ENCODE data around the gene POLR3A.
"Not testable (repeated sequence)": the region's sequence is repeated elsewhere in the genome, so short reads cannot be mapped to it uniquely, and the experiment has no call there.

POLR3A gene

GRCh38 chr10:78025685-78026364 is 3.5 kb downstream of the POLR3A start:
- DNase-seq (ENCODE audit: low read depth in 4 of 4, low spot score in 1 of 4): no peak

DNA sequence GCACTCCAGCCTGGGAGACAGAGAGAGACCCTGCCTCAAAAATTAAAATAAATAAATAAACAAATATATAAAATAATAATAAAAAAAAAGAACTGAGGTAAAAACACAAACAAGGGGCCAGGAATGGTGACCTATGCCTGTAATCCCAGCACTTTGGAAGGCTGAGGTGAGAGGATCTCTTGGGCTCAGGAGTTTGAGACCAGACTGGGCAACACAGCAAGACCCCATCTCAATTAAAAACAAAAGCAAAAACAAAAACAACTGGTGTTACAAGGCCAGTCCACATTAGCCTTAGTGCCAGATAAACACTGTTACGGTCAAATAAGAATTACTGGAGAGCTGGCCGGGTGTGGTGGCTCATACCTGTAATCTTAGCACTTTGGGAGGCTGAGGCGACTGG is 5.6 kb downstream of the POLR3A start:
- DNase-seq (ENCODE audit: low read depth in 4 of 4, low spot score in 1 of 4): no peak

DNA sequence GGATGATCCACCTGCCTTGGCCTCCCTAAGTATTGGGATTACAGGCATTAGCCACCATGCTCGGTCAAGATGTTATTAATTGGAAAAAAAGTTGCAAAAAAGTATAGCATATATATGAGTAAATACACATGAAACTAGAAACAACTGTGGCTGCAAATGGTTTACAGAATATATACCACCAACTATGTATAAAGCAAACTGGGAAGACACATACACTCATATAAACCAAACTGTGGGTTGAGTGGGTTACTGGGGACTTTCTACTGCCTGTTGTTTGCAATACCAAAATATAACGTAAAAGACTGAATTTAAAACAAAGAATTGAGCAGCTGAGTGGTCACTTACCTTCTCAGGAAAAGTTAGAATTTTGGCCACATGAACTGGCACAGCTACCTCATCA is 8.1 kb downstream of the POLR3A start:
- DNase-seq (ENCODE audit: low read depth in 4 of 4, low spot score in 1 of 4): no peak

DNA sequence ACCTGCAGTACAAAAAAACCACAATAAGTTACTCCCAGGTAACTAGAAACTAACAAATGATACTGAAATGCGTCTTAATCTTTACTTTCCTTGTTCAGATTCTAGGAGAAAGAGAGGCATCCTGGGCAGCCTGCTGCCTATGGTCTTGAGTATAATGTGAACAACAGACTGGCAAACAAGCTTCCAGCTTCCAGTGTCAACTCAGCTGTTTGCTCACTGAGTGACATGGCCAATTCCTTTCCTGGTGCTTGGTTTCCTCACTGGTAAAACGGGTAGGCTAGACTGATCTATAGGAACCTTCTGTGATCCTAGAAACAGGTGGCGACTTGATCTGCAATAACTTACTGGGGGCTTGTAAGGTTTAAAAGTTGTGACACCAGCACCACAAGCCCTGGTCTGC is 10.1 kb downstream of the POLR3A start:
- DNase-seq (ENCODE audit: low read depth in 4 of 4, low spot score in 1 of 4): no peak

DNA sequence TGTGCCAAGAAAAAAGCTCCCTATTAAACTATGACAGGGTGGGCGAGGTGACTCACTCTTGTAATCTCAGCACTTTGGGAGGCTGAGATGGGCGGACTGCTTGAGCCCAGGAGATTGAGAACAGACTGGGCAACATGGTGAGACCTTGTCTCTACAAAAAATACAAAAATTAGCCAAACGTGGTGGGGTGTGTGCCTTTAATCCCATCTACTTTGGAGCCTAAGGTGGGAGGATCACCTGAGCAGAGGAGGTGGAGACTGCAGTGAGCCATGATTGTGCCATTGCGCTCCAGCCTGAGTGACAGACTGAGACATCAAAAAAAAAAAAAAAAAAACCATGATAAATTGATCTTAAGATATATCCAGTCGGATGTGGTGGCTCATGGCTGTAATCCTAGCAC is 11.5 kb downstream of the POLR3A start:
- DNase-seq (ENCODE audit: low read depth in 4 of 4, low spot score in 1 of 4): no peak

DNA sequence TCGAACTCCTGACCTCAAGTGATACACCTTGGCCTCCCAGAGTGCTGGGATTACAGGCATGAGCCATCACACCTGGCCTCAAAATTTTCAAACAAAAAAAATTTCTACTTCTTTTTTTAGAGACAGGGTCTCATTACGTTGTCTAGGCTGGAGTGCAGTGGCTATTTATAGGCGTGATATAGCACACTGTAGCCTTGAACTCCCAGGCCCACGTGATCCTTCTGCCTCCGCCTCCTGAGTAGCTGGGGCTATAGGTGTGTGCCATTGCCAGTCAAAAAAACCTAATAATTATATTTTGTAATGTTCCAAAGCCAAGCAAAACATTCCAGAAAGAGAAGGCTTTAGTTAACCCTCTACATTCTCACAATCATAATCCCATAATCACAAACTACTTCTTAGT is 13.8 kb downstream of the POLR3A start:
- no peak for DNase-seq (ENCODE audit: low read depth in 4 of 4, low spot score in 1 of 4)

DNA sequence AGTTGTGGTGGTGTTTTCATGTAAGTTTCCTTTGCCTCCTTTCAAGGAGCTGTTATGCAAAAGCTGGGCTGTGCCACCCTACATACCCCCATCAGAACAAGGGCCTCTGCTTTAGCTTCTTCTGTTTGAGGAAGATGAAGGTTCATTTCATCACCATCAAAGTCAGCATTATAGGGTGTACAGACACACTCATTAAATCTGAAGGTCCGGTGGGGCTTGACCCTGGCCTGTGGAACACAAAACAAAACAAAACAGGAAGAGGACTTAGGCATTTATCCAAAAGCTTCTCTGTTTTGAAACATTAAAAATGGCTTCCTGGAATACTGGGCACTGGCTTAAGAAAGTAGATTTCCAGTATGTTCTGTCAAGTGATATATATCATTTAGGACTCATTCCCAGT is 15.8 kb downstream of the POLR3A start:
- no peak for DNase-seq (ENCODE audit: low read depth in 4 of 4, low spot score in 1 of 4)

- no peak for DNase-seq (ENCODE audit: low read depth in 4 of 4, low spot score in 1 of 4)
These were observed 18.2 kb downstream of the POLR3A start for GRCh38 chr10:78011065-78011464.

GRCh38 chr10:78010278-78010677 is 19.0 kb downstream of the POLR3A start:
- no peak for DNase-seq (ENCODE audit: low read depth in 4 of 4, low spot score in 1 of 4)

DNA sequence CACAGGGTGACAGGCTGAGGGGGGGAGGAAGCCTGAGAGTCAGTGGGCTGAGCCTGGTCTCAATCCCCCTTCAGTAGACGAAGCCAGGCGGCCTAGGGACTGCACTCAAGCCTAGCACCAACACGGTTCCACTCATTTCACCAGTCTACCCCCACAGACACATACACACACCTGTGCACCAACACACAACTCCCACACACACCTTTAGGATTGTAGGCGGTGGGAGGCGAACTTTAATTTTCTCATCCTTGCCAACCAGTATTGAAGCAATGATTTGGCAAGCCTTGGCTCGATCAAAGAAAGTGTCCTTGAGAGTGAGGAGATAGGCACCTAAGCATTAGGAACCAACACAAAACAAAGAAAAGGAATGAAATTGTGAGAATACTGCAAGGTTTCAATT is 19.7 kb downstream of the POLR3A start:
- no peak for DNase-seq (ENCODE audit: low read depth in 4 of 4, low spot score in 1 of 4)

DNA sequence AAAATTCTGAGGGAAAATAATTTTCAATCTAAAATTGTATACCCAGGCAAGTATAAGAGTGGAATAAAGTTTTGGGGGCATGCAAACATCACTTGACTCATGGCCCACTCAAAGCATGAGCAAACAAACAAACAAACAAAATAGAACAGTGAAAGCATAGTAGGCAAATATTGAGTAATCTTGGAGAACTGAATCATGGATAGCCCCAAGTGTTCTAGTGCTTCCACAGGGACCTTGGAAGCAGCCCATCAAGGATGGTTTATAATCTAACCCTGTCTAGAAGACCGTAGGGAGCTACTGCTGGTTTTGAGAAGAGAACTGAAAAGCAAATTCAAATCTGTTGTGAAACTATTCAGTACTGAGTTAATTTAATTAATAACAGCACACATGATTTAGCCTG is 22.1 kb downstream of the POLR3A start:
- DNase-seq (ENCODE audit: low read depth in 4 of 4, low spot score in 1 of 4): no peak

DNA sequence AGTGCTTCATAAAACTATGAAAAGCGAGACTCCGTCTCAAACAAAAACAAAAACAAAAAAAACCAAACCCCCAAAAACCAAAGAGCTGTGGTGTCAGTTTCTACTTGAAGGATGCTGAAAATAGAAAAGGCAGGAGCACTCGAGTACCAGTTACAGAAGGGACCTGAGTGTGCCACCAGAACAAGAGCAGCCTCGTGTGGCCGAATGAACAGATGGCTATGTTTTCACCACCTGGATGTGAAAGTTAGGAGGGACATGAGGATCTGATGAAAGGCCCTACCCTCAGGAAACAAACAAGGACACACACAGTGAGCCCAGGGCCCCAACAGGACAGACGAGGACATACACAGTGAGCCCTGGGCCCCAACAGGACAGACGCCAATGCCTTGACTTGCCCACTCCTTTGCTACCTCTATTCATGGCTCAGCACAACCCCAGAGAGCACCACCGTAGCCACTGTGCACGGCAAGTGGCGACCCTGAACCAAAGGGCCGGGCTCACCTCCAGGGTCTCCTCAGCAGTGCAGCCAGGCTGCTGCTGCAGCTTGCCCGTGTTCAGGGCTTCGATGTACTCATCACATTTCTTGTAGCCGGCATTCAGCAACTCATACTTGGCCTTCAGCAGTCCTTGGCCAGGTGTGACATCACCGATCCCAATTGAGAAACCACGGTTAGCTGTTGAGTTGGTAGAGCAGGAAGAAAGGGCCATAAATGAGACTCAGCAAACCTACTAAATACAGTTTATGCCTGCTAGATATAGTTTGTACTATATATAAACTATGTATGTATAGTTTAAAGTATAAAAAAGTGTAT is 24.9 kb downstream of the POLR3A start:
- no peak for DNase-seq (ENCODE audit: low read depth in 4 of 4, low spot score in 1 of 4)

DNA sequence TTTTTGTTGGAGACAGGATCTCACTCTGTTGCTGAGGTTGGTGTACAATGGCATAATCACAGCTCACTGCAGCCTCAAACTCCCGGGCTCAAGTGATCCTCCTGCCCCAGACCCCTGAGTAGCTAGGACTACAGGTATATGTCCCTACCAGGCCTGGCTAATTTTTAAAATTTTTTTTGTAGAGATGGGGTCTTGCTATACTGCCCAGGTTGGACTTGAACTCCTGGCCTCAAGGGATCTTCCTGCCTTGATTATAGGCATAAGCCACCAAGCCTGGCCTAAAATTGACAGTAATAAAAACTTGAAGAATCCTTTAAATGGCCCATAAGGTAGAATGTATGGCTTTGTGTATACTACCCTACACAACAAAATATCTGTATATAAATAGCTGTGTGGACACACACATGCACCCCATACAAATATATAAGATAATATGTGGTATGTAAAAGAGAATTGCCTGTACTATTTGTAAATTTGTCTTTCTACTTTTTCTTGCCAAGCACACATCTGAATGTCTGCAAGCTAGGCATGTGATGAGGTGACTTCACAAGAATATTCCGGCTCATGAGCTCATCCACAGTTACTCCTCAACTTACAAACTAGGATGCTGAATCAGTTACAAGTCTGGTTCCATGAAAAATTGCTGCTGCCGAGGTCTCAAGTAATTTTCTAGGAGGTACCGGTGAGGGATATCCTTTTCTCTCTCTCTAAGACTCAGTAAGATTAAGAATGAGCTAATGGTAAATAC is 26.6 kb downstream of the POLR3A start:
- DNase-seq (ENCODE audit: low read depth in 4 of 4, low spot score in 1 of 4): no peak

GRCh38 chr10:78000956-78001472 is 28.3 kb downstream of the POLR3A start:
- no peak for DNase-seq (ENCODE audit: low read depth in 4 of 4, low spot score in 1 of 4)

DNA sequence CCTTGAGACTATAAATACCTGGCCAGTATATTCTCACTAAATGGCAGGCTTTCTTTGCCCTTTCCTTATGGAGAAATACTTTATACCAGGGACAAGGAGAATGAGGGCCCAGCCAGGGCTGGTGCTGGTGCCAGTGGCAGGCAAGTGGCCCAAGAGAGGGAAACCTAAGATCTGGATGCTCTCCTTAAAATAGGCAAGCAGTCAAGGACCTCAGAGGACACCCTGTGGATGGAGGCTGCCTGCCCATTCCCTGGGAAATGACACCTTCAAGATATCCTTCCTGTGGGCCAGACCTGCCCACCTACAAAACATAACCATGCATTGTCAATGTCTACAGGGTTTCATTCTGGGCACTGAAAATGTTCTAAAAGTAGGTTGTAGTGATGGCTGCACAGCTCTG is 29.1 kb downstream of the POLR3A start:
- DNase-seq (ENCODE audit: low read depth in 4 of 4, low spot score in 1 of 4): no peak

- not testable (repeated sequence) for DNase-seq (ENCODE audit: low read depth in 4 of 4, low spot score in 1 of 4)
These were observed 30.5 kb downstream of the POLR3A start for GRCh38 chr10:77998780-77999179.

GRCh38 chr10:77993620-77994019 is 35.7 kb downstream of the POLR3A start:
- no peak for DNase-seq (ENCODE audit: low read depth in 4 of 4, low spot score in 1 of 4)

DNA sequence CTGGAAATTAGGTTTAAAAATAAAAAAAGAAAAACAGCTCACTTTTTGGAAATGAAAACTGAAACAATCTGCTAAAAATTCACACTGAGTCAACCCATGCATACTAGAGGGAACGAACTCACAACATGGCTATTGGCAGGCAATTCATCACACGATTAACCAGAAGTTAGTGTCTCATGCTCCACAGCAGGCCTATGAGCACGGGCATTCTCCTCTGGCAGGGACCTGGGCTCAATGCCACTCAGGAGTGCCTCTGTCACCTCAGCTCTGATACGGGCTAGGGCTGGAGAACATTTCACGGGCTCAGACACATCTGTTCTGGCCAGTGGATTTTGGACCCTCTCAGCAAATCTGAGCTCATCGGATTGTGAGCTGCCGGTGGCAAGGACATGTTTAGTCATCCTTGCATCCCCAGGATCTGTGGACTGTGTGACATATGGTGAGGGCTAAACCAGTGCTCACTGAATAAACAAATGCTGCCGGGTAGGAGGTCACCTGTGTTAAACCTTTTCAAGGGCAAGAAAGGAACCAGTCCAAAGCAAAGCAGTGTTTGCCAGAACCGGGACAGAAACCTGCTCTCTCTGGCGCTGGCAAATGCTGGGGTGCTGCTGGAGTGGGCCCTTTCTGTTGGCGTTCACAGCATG is 40.1 kb downstream of the POLR3A start:
- no peak for DNase-seq (ENCODE audit: low read depth in 4 of 4, low spot score in 1 of 4)

DNA sequence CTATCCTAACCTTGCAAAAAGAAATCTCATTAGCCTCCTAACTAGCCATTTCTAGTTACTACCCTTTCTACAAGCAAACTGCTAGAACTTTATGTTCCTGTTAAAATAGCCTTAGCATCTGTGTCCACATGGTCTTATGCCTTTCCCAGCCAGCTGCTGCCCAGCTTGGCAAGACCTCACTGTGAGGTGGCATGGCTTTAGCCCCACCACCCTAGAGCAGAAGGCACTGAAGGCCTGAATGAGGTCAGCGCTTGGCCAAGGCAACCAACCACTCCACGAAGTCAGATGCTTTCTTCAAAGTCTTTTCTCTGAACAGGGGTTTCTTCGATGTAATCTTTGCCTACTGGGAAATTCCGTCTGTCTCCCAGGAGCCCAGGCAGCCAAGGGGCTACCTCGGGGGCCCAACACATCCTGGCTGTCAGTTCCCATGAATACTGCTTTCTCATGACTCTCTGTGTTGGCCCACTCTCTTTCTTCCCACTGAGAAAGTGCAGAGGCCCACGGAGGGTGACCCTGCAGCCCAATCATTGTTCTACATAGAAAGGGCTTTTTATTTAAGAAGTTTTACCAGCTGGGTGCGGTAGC is 41.6 kb downstream of the POLR3A start:
- DNase-seq (ENCODE audit: low read depth in 4 of 4, low spot score in 1 of 4): no peak

DNA sequence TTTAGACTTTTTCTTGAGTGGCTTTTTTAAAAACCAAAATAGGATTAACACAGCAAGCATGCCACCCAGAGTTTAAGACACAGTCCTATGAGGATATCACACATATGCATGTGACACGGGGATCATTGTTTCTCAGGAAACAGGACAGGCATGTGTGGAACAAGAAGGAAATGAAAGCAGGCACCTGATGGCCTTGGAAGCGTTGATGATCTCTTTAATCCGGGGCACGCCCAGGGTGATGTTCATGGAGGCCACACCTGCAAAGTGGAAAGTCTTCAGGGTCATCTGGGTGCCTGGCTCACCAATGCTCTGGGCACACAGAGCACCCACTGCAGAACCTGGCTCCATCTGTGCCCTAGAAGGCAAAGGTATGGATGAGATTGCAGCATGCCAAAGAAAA is 44.3 kb downstream of the POLR3A start:
- DNase-seq (ENCODE audit: low read depth in 4 of 4, low spot score in 1 of 4): no peak

Measured in stimulated activated CD4-positive, alpha-beta T cell treated with anti-CD3 and anti-CD28 coated beads, Interleukin-1b, Interleukin-23, amount 100 ng/mL, for 24 hours (primary cell).